ENCODE results near the gene NAALADL1.

NAALADL1 gene

GRCh38 chr11:65100674-65101350 is 42.5 kb upstream of the NAALADL1 start:
- no peak for TF ChIP-seq EZH2phosphoT487 (IDR thresholded peaks at IDR 0.05; ENCODE audit: borderline replicate concordance, low read length)
- peak; percentile 26 for TF ChIP-seq CTCF (IDR thresholded peaks at IDR 0.05; ENCODE audit: low read depth, low read length, poor library complexity, severe bottlenecking)
- Histone ChIP-seq H3K9me2 (replicated peaks; ENCODE audit: control insufficient read depth, low read length) (no peaks in the 10 kb centered on the region), H3K4me1 (ENCODE audit: control insufficient read depth, low read length) (peaks cover 7% of the 10 kb centered on the region), H4K20me1 (ENCODE audit: control insufficient read depth, insufficient read depth, low read depth, low read length) (peaks cover 2% of the 10 kb centered on the region; the same call in 1 of the 2 replicates), H3K4me2 (ENCODE audit: low read length) (no peak overlapping the region), H3K79me2 (ENCODE audit: control insufficient read depth, low read length) (peaks cover 53% of the 10 kb centered on the region), H3K36me3 (ENCODE audit: control insufficient read depth, low read length) (peaks cover 35% of the 10 kb centered on the region), H3F3A (ENCODE audit: control insufficient read depth, insufficient read depth) (no peaks in the 10 kb centered on the region), H3K27ac (ENCODE audit: low read depth, low read length) (no peak overlapping the region), H3K27me3 (ENCODE audit: control insufficient read depth, low read length) (no peaks in the 10 kb centered on the region), H3K4me3 (ENCODE audit: low read length) (no peak overlapping the region), H3K9me3 (ENCODE audit: control insufficient read depth, insufficient read depth, low read length) (no peaks in the 10 kb centered on the region)

DNA sequence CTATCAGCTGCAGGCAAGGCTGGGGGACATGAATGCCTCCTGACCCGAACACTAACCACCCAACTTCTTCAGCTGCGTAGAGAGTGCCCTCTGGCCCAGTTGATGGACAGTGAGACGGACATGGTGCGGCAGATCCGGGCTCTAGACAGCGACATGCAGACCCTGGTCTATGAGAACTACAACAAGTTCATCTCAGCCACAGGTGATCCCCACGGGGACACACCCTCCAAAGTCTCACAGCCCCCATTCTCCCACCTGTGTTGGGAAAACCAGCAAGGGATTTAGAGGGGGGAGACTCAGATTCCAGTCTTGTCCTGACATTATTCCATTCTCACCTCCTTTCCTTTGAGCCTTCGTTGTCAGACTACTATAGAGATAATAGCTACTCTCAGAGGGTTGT is 38.6 kb upstream of the NAALADL1 start:
- Histone ChIP-seq H3K27ac (ENCODE audit: low read depth, low read length) (no peak overlapping the region), H3K36me3 (ENCODE audit: control insufficient read depth, low read length) (peaks cover 25% of the 10 kb centered on the region), H3K9me3 (ENCODE audit: control insufficient read depth, insufficient read depth, low read length) (no peaks in the 10 kb centered on the region), H3K4me3 (ENCODE audit: low read length) (peak overlapping the region; percentile 79), H3K27me3 (ENCODE audit: control insufficient read depth, low read length) (no peaks in the 10 kb centered on the region), H3K79me2 (ENCODE audit: control insufficient read depth, low read length) (peaks cover 34% of the 10 kb centered on the region), H3F3A (ENCODE audit: control insufficient read depth, insufficient read depth) (peaks cover 11% of the 10 kb centered on the region; the same call in 1 of the 2 replicates), H3K4me1 (ENCODE audit: control insufficient read depth, low read length) (peaks cover 17% of the 10 kb centered on the region), H3K9me2 (replicated peaks; ENCODE audit: control insufficient read depth, low read length) (no peaks in the 10 kb centered on the region), H4K20me1 (ENCODE audit: control insufficient read depth, insufficient read depth, low read depth, low read length) (peaks cover 2% of the 10 kb centered on the region; the same call in 1 of the 2 replicates), H3K4me2 (ENCODE audit: low read length) (peak overlapping the region; percentile 69)
- TF ChIP-seq CTCF (IDR thresholded peaks at IDR 0.05; ENCODE audit: low read depth, low read length, poor library complexity, severe bottlenecking) (no peak), EZH2phosphoT487 (IDR thresholded peaks at IDR 0.05; ENCODE audit: borderline replicate concordance, low read length) (no peak)

- Histone ChIP-seq H3K36me3 (ENCODE audit: control insufficient read depth, low read length) (peaks cover 25% of the 10 kb centered on the region), H3K27ac (ENCODE audit: low read depth, low read length) (peak within 1 kb of the TSS; percentile 61), H3K9me2 (replicated peaks; ENCODE audit: control insufficient read depth, low read length) (no peaks in the 10 kb centered on the region), H3K4me3 (ENCODE audit: low read length) (peak within 1 kb of the TSS; percentile 79), H3K4me1 (ENCODE audit: control insufficient read depth, low read length) (peaks cover 17% of the 10 kb centered on the region), H3F3A (ENCODE audit: control insufficient read depth, insufficient read depth) (peaks cover 13% of the 10 kb centered on the region; the same call in 1 of the 2 replicates), H4K20me1 (ENCODE audit: control insufficient read depth, insufficient read depth, low read depth, low read length) (peaks cover 2% of the 10 kb centered on the region; the same call in 1 of the 2 replicates), H3K9me3 (ENCODE audit: control insufficient read depth, insufficient read depth, low read length) (no peaks in the 10 kb centered on the region), H3K79me2 (ENCODE audit: control insufficient read depth, low read length) (peaks cover 34% of the 10 kb centered on the region), H3K4me2 (ENCODE audit: low read length) (peak within 1 kb of the TSS; percentile 69), H3K27me3 (ENCODE audit: control insufficient read depth, low read length) (no peaks in the 10 kb centered on the region)
- TF ChIP-seq CTCF (IDR thresholded peaks at IDR 0.05; ENCODE audit: low read depth, low read length, poor library complexity, severe bottlenecking) (no peak), EZH2phosphoT487 (IDR thresholded peaks at IDR 0.05; ENCODE audit: borderline replicate concordance, low read length) (no peak)
Observed at GRCh38 chr11:65095974-65096806, 37.8 kb upstream of the NAALADL1 start, which contains the start of gene VPS51. Gene VPS51, plus strand, starts transcription at chr11:65096214. Its CDS starts 37 bp downstream, at chr11:65096251.
